ENCODE results near the gene FAM174C. TPM values are rescaled to one million over a fixed set of nuclear protein-coding genes. Genes with fewer than 3 reads are reported as not detected.

The FAM174C gene
- total RNA-seq, 4 donors from 2014 or later, result 24.9 to 58.9 (median 43.6) TPM

GRCh38 chr19:1291761-1292418 lies 16.6 kb downstream of the FAM174C start:
- Histone ChIP-seq H3K9me3 (no peaks in the 10 kb centered on the region), H3K27me3 (peaks cover 0 to 100% (median 40%) of the 10 kb centered on the region in 4 donors), H3K4me1 (peaks cover 6 to 23% (median 22%) of the 10 kb centered on the region in 4 donors), H3K4me3 (no peak overlapping the region), H3K36me3 (no peaks in the 10 kb centered on the region), H3K27ac (replicated peaks in 1 of 4) (no peak overlapping the region)
- WGBS, result 65% methylated on average over 24 of the region's 25 CpGs
- intact Hi-C loops (cut with DNase I), result no loop called here
- TF ChIP-seq POLR2AphosphoS5 (IDR thresholded peaks at IDR 0.05) (no peak), POLR2A (IDR thresholded peaks at IDR 0.05; ENCODE audit: low read depth) (no peak), CTCF (IDR thresholded peaks at IDR 0.05) (no peak), EP300 (IDR thresholded peaks at IDR 0.05) (no peak)
- DNase-seq (ENCODE audit: extremely low spot score), result no peak

DNA sequence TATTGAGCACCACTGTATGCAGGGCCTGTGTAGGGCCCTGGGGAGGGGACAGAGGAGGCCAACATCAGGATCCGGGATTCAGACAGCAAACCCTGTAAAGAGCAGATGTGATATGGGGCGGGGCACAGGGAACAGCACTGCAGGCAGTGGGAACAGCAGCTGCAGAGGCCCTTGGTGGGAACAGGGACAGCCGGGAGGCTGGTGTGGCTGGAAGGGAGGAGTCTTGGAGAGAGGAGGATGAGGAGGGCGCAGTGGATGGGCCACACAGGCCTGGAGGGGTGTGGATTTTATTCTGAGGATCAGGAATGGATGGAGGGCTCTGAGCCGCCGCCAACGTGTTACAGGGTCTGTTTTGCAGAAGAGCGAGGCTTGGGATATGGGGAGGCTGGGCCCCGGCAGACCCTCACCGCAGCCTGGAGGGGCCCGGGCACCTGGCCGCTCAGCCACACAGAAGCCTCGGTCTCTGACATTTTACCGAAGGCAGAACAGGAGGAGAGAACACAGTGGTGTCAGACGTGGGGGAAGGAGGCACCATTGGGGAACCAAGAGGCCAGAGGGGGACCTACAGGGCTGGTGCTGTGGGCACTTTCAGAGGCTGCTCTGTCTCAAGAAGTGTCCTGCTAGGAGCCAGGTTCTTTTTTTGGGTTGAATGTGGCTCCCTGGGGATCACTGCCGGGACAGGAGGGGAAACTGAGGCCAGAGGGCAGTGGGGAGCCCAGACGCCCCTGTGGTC lies 17.3 kb downstream of the FAM174C start:
- DNase-seq (ENCODE audit: extremely low spot score), result no peak
- Histone ChIP-seq H3K27ac (replicated peaks in 1 of 4) (no peak overlapping the region), H3K4me3 (no peak overlapping the region), H3K27me3 (peaks cover 0 to 95% (median 33%) of the 10 kb centered on the region in 4 donors), H3K36me3 (no peaks in the 10 kb centered on the region), H3K9me3 (no peaks in the 10 kb centered on the region), H3K4me1 (peaks cover 6 to 16% (median 15%) of the 10 kb centered on the region in 4 donors)
- TF ChIP-seq POLR2AphosphoS5 (IDR thresholded peaks at IDR 0.05), result no peak
- 90% methylated on average over 15 of the region's 17 CpGs for WGBS
- intact Hi-C loops (cut with DNase I), result no loop called here

DNA sequence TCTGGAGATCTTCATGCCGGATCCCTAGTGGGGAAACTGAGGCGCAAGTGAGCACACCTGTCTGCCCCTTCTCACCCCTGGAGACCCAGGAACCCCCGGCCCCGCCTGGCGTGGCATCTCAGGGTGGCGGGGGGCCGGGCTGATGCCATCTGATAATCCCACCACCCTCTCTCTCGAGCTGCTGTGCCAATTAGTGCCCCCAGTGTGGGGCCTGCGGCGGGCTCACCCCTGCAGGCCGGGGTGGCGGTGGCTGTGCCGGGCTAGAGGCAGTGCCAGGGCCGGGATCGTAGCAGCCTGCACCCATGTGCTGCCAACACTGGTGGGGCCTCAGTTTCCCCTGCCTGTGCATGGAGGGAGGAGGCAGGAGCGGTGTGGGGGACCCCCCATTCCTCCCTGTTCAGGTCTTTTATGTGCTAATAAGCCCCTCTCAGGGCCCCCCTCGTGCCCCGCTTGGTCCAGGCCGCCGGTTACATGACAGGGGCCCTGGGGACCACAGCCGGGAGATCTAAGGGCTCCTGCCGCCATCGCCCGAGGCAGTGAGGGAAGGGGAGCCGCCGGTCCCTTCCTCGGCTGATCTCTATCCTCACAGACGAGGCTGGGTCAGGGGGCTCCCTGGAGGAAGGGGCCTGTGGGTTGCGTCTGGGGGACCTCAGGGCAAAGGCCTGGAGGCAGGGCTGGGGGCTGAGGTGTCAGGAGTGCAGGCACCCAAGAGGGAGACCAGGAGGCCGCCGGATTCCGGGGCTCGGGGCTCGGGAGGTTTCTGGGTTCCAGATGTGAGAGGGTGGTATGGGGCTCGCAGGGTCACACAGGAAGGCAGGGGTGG lies 18.7 kb downstream of the FAM174C start:
- DNase-seq (ENCODE audit: extremely low spot score), result no peak
- H3K27ac ChIP-seq (replicated peaks in 1 of 4), result no peak overlapping the region
- peaks cover 6 to 12% (median 12%) of the 10 kb centered on the region in 4 donors for H3K4me1 ChIP-seq
- no peaks in the 10 kb centered on the region for H3K36me3 ChIP-seq
- no peaks in the 10 kb centered on the region for H3K9me3 ChIP-seq
- peaks cover 0 to 81% (median 24%) of the 10 kb centered on the region in 4 donors for H3K27me3 ChIP-seq
- H3K4me3 ChIP-seq, result no peak overlapping the region
- WGBS, result 85% methylated on average over 17 of the region's 35 CpGs
- intact Hi-C loops (cut with DNase I), result no loop called here
- TF ChIP-seq EP300 (IDR thresholded peaks at IDR 0.05) (no peak), POLR2AphosphoS5 (IDR thresholded peaks at IDR 0.05) (no peak), POLR2A (IDR thresholded peaks at IDR 0.05; ENCODE audit: low read depth) (no peak), CTCF (IDR thresholded peaks at IDR 0.05) (no peak)

DNA sequence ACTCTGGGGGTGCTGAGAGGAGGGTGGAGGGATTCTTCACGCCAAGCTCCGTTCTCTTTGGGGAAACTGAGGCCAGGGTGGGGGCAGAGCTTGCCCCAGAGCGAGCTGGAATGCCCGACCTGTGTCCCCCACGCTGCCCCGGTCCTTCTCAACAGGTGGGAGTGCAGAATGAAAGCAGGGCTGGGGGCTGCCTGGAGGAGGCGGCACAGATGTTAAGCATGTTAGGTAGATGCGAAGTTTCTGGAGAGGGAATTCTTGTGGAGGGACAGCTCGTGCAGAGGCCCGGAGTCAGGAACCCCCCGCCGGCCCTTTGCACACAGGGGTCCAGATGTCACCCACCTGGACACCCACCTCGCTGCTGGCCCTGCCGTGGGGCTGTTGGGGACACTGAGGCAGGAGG lies 19.4 kb downstream of the FAM174C start:
- no peak overlapping the region for H3K27ac ChIP-seq (replicated peaks in 1 of 4)
- TF ChIP-seq CTCF (IDR thresholded peaks at IDR 0.05), result no peak
- no peak for TF ChIP-seq EP300 (IDR thresholded peaks at IDR 0.05)
- no peak for TF ChIP-seq POLR2A (IDR thresholded peaks at IDR 0.05; ENCODE audit: low read depth)
- TF ChIP-seq POLR2AphosphoS5 (IDR thresholded peaks at IDR 0.05), result no peak
- no peak for DNase-seq (ENCODE audit: extremely low spot score)
- peaks cover 0 to 74% (median 23%) of the 10 kb centered on the region in 4 donors for H3K27me3 ChIP-seq
- peaks cover 6 to 12% (median 12%) of the 10 kb centered on the region in 4 donors for H3K4me1 ChIP-seq
- no peaks in the 10 kb centered on the region for H3K9me3 ChIP-seq
- WGBS, result 96% methylated on average over 8 of the region's 14 CpGs
- intact Hi-C loops (cut with DNase I), result no loop called here
- no peak overlapping the region for H3K4me3 ChIP-seq
- no peaks in the 10 kb centered on the region for H3K36me3 ChIP-seq
